WTC11 (cell line): ENCODE measurements around the gene TMEM200A. TPM values are rescaled to one million over a fixed set of nuclear protein-coding genes. Genes with fewer than 3 reads are reported as not detected.

Source experiments
- ATAC-seq: fragments of 200-7000 bp; cut with Tn5 transposase; 2 replicates; pipeline ENCODE4 v1.10.0; 2021; ENCODE audit warnings: mild to moderate bottlenecking, moderate library complexity
- CTCF ChIA-PET: fragments of 300-600 bp; sonication (Branson Sonifier 250); formaldehyde crosslinking; loops from one replicate; lab custom pipeline; 2021; ENCODE audit warnings: antibody characterized with exemption; lab: Charles Lee
- POLR2A ChIA-PET: fragments of 350-600 bp; sonication (Branson Sonifier 250); formaldehyde crosslinking; loops from one replicate; lab custom pipeline; 2021; ENCODE audit warnings: antibody characterized with exemption; lab: Charles Lee
- DNase-seq: peaks from one replicate; pipeline ENCODE4 v3.0.0; 2021; ENCODE audit warnings: low spot score
- H3K27ac Mint-ChIP-seq: 2 replicates; pipeline ENCODE4 v1.8.0; 2021; ENCODE audit warnings: mixed read lengths
- H3K27me3 Mint-ChIP-seq: 2 replicates; pipeline ENCODE4 v1.8.0; 2021; ENCODE audit warnings: low read depth, mild to moderate bottlenecking, moderate library complexity, mixed read lengths
- H3K36me3 Mint-ChIP-seq: 2 replicates; pipeline ENCODE4 v1.8.0; 2021; ENCODE audit warnings: mixed read lengths
- H3K4me1 Mint-ChIP-seq: 2 replicates; pipeline ENCODE4 v1.8.0; 2022; ENCODE audit warnings: mixed read lengths
- H3K4me3 Mint-ChIP-seq: 2 replicates; pipeline ENCODE4 v1.8.0; 2021; ENCODE audit warnings: mild to moderate bottlenecking, moderate library complexity, mixed read lengths
- H3K9me3 Mint-ChIP-seq: 2 replicates; pipeline ENCODE4 v1.8.0; 2021; ENCODE audit warnings: mixed read lengths
- CBFB ChIP-seq: sonication (generic); formaldehyde crosslinking; IDR thresholded peaks from 2 replicates; pipeline ENCODE4 v1.8.1; 2022; ENCODE audit warnings: mild to moderate bottlenecking, low read depth, missing genetic modification reagents
- CREB1 ChIP-seq: sonication (generic); formaldehyde crosslinking; IDR thresholded peaks from 2 replicates; pipeline ENCODE4 v1.8.0; 2023; ENCODE audit warnings: mild to moderate bottlenecking, missing genetic modification reagents
- FOXP1 ChIP-seq: sonication (generic); formaldehyde crosslinking; IDR thresholded peaks from 2 replicates; pipeline ENCODE4 v1.8.0; 2022; ENCODE audit warnings: missing genetic modification reagents, mild to moderate bottlenecking, moderate library complexity, borderline replicate concordance
- GRHL2 ChIP-seq: fragments of 250-450 bp; sonication (Bioruptor Pico); IDR thresholded peaks from 2 replicates; pipeline ENCODE4 v1.8.0; 2022; ENCODE audit warnings: mild to moderate bottlenecking, moderate library complexity; ENCODE audit not compliant: insufficient replicate concordance, severe bottlenecking
- JUN ChIP-seq: sonication (generic); formaldehyde crosslinking; IDR thresholded peaks from 2 replicates; pipeline ENCODE4 v1.8.0; 2023; ENCODE audit warnings: mild to moderate bottlenecking, missing genetic modification reagents
- MXD4 ChIP-seq: fragments of 250-450 bp; sonication (Bioruptor Pico); IDR thresholded peaks from 2 replicates; pipeline ENCODE4 v1.8.0; 2021; ENCODE audit warnings: mild to moderate bottlenecking, moderate library complexity, borderline replicate concordance
- MYBL2 ChIP-seq: sonication (generic); formaldehyde crosslinking; IDR thresholded peaks from 2 replicates; pipeline ENCODE4 v1.8.1; 2023; ENCODE audit warnings: mild to moderate bottlenecking, moderate library complexity, missing genetic modification reagents
- NFATC4 ChIP-seq: fragments of 250-450 bp; sonication (Bioruptor Pico); IDR thresholded peaks from 2 replicates; pipeline ENCODE4 v1.9.0; 2021; ENCODE audit warnings: mild to moderate bottlenecking
- OVOL2 ChIP-seq: fragments of 250-450 bp; sonication (Bioruptor Pico); IDR thresholded peaks from 2 replicates; pipeline ENCODE4 v1.9.0; 2021; ENCODE audit warnings: mild to moderate bottlenecking, borderline replicate concordance
- PRRX2 ChIP-seq: fragments of 250-450 bp; sonication (Bioruptor Pico); IDR thresholded peaks from 2 replicates; pipeline ENCODE4 v1.8.0; 2021; ENCODE audit warnings: mild to moderate bottlenecking
- SMAD4 ChIP-seq: sonication (generic); formaldehyde crosslinking; IDR thresholded peaks from 2 replicates; pipeline ENCODE4 v1.8.0; 2022; ENCODE audit warnings: mild to moderate bottlenecking, missing genetic modification reagents
- ZNF263 ChIP-seq: sonication (generic); formaldehyde crosslinking; IDR thresholded peaks from 2 replicates; pipeline ENCODE4 v1.8.1; 2022; ENCODE audit warnings: low read depth, mild to moderate bottlenecking, moderate library complexity, missing genetic modification reagents
- ZNF317 ChIP-seq: sonication (generic); formaldehyde crosslinking; IDR thresholded peaks from 2 replicates; pipeline ENCODE4 v1.8.1; 2023; ENCODE audit warnings: low read depth, mild to moderate bottlenecking, moderate library complexity, missing genetic modification reagents, borderline replicate concordance
- ZNF423 ChIP-seq: fragments of 250-450 bp; sonication (Bioruptor Pico); IDR thresholded peaks from 2 replicates; pipeline ENCODE4 v2.1.2; 2022; ENCODE audit warnings: mild to moderate bottlenecking, moderate library complexity
- total RNA-seq: library from RNA; stranded (reverse); gene quantifications from 3 replicates; pipeline ENCODE4 v1.2.3, GENCODE V29; 2021
- TF ChIP-seq, protein P1 (sequence below): sonication (generic); formaldehyde crosslinking; IDR thresholded peaks from 2 replicates; pipeline ENCODE4 v1.8.1; 2023; ENCODE audit warnings: mild to moderate bottlenecking, missing genetic modification reagents
- TF ChIP-seq, protein P2 (sequence below): fragments of 250-450 bp; sonication (Bioruptor Pico); IDR thresholded peaks from 2 replicates; pipeline ENCODE4 v1.9.0; 2021; ENCODE audit warnings: mild to moderate bottlenecking
- TF ChIP-seq, protein P3 (sequence below): sonication (generic); formaldehyde crosslinking; IDR thresholded peaks from 2 replicates; pipeline ENCODE4 v1.8.0; 2022; ENCODE audit warnings: mild to moderate bottlenecking, missing genetic modification reagents
- TF ChIP-seq, protein P4 (sequence below): sonication (generic); formaldehyde crosslinking; IDR thresholded peaks from 2 replicates; pipeline ENCODE4 v1.8.0; 2022; ENCODE audit warnings: mild to moderate bottlenecking, missing genetic modification reagents

The TMEM200A gene
- total RNA-seq, 1 experiment from 2014 or later: 11.0 TPM

DNA sequence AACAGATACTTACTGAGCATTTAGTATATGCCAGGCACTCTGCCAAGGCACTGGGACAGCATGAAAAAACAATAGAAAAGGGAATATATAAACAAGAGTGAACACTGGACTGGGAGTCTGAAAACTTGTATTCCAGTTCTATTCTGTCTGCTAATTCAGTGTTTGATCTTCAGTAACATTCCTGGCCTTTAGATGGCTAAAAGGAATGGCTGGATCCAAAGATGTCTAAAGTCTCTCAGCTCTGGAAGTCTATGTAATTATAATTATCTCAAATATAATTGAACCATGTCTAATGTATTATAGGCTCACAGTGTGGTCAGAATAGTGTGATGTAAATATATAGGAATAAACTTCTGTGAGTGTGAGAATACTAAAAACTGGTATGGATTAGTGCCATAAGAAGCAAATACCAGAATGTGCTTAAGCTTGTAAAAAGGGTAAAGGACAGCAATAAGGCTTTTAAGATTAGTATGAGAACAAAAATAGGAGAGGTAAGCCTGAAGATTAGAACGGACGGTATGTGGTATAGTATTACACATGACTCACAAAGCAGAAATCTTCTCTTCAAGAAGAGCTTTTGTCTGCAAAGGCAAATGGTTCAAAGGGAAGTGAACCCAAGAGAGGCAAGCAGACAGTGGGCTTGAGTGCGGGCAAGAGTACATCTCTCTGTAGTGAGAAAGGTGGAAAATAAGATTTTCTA, 68.5 kb downstream of the TMEM200A start (continued):
- TF ChIP-seq FOXP1 (no peak), MYBL2 (CRISPR knock-in tag) (no peak), ZNF423 (CRISPR knock-in tag) (no peak), CREB1 (CRISPR knock-in tag) (no peak)

DNA sequence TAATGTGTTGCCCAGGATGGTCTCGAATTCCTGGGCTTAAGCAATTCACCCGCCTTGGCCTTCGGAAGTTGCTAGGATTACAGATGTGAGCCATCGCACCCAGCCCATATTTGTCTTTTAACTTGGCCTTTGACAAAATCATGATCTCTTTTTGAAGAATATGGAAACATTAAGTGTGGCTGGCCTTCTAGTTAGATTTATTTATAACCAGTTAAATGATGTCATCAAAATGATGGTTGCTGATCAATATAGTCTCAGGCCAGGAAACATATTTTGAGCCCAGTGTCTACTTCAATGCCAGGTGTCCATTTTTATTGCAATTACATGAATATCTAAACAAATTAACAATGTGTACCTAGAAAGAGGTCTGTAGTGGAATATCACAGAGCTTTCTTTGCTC, 69.4 kb downstream of the TMEM200A start:
- TF ChIP-seq GRHL2 (CRISPR knock-in tag) (no peak), NFATC4 (CRISPR knock-in tag) (no peak), PRRX2 (CRISPR knock-in tag) (no peak), CBFB (no peak), FOXP1 (no peak), OVOL2 (CRISPR knock-in tag) (no peak), ZNF317 (no peak)
- TF ChIP-seq, protein P1, sequence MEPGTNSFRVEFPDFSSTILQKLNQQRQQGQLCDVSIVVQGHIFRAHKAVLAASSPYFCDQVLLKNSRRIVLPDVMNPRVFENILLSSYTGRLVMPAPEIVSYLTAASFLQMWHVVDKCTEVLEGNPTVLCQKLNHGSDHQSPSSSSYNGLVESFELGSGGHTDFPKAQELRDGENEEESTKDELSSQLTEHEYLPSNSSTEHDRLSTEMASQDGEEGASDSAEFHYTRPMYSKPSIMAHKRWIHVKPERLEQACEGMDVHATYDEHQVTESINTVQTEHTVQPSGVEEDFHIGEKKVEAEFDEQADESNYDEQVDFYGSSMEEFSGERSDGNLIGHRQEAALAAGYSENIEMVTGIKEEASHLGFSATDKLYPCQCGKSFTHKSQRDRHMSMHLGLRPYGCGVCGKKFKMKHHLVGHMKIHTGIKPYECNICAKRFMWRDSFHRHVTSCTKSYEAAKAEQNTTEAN (CRISPR knock-in tag): no peak
- TF ChIP-seq, protein P2, sequence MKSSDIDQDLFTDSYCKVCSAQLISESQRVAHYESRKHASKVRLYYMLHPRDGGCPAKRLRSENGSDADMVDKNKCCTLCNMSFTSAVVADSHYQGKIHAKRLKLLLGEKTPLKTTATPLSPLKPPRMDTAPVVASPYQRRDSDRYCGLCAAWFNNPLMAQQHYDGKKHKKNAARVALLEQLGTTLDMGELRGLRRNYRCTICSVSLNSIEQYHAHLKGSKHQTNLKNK (CRISPR knock-in tag): no peak
- TF ChIP-seq, protein P3, sequence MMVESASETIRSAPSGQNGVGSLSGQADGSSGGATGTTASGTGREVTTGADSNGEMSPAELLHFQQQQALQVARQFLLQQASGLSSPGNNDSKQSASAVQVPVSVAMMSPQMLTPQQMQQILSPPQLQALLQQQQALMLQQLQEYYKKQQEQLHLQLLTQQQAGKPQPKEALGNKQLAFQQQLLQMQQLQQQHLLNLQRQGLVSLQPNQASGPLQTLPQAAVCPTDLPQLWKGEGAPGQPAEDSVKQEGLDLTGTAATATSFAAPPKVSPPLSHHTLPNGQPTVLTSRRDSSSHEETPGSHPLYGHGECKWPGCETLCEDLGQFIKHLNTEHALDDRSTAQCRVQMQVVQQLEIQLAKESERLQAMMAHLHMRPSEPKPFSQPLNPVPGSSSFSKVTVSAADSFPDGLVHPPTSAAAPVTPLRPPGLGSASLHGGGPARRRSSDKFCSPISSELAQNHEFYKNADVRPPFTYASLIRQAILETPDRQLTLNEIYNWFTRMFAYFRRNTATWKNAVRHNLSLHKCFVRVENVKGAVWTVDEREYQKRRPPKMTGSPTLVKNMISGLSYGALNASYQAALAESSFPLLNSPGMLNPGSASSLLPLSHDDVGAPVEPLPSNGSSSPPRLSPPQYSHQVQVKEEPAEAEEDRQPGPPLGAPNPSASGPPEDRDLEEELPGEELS: no peak
- TF ChIP-seq, protein P4, sequence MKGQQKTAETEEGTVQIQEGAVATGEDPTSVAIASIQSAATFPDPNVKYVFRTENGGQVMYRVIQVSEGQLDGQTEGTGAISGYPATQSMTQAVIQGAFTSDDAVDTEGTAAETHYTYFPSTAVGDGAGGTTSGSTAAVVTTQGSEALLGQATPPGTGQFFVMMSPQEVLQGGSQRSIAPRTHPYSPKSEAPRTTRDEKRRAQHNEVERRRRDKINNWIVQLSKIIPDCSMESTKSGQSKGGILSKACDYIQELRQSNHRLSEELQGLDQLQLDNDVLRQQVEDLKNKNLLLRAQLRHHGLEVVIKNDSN (CRISPR knock-in tag): no peak
- no peak overlapping the region for H3K4me3 Mint-ChIP-seq
- H3K4me1 Mint-ChIP-seq: peaks cover 25% of the 10 kb centered on the region
- DNase-seq: no peak
- H3K9me3 Mint-ChIP-seq: no peaks in the 10 kb centered on the region
- H3K36me3 Mint-ChIP-seq: no peaks in the 10 kb centered on the region
- POLR2A ChIA-PET: no interaction called here
- no peak overlapping the region for H3K27ac Mint-ChIP-seq
- no peak for ATAC-seq
- no peaks in the 10 kb centered on the region for H3K27me3 Mint-ChIP-seq
- CTCF ChIA-PET: no interaction called here

DNA sequence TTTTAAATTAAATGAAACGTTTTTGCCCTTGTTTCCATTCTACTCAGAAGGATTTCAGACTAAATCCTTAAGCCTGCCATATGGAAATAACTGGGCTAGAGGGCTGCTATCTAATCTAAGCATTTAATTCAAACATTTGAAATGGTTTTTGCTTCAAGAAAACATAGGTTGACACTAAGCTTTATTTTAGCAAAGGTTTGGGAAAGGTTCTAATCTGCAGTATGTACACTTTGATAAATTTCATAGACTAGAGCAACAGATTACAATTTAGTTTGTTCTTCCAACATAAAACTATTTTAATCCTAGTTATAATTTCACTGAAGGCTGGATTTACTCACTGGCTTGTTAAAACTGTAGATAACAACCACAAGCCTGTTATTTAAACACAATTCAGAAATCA, 72.1 kb downstream of the TMEM200A start:
- Mint-ChIP-seq H3K4me1 (peaks cover 15% of the 10 kb centered on the region), H3K4me3 (no peak overlapping the region), H3K27ac (no peak overlapping the region), H3K27me3 (no peaks in the 10 kb centered on the region), H3K36me3 (peaks cover 10% of the 10 kb centered on the region), H3K9me3 (no peaks in the 10 kb centered on the region)
- DNase-seq (no peak), ATAC-seq (no peak)
- ChIA-PET CTCF (no interaction called here), POLR2A (no interaction called here)
- TF ChIP-seq MXD4 (CRISPR knock-in tag) (no peak), JUN (CRISPR knock-in tag) (no peak), SMAD4 (CRISPR knock-in tag) (no peak), MYBL2 (CRISPR knock-in tag) (no peak), ZNF263 (no peak)
- TF ChIP-seq, protein P2 (CRISPR knock-in tag): no peak
